ENCODE data around the gene AKNA. TPM values are rescaled to one million over a fixed set of nuclear protein-coding genes. Genes with fewer than 3 reads are reported as not detected.

AKNA gene
- total and polyA plus RNA-seq, 2 donors from 2014 or later: 6.1 to 52.1 TPM

DNA sequence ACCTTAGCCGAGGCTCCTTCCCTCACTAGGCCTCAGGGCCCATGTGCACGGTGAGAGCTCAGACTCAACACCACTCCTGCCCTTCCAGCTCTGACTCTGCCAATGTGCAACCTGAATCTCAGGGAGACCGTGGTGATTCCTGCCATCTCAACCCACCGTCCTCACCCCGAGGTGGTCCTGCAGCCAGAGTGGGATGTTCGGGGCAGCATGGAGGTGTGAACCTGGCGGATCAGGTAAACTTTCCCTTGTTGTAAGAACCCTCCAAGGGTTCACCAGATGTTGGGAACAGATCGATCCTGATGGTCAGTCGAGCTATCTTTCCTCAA lies 538 bp upstream of the AKNA start:
- peak in 1 of 5 donors; percentile 66 for DNase-seq
- intact Hi-C loops (cut with DNase I): no loop called here
- Histone ChIP-seq H3K9ac (ENCODE audit: low read length in 3 of 3) (peak overlapping the region in 2 of 3 donors; percentile 38 to 89), H3K27ac (ENCODE audit: low read depth in 2 of 2, low read length in 2 of 2) (peak overlapping the region; percentile 78 to 82), H3K27me3 (ENCODE audit: control insufficient read depth, insufficient read depth, low read length) (no peaks in the 10 kb centered on the region), H3K36me3 (ENCODE audit: control insufficient read depth in 2 of 3, insufficient read depth in 3 of 3, low read length in 3 of 3) (no peaks in the 10 kb centered on the region), H3K4me3 (ENCODE audit: low read length in 3 of 3) (peak overlapping the region; percentile 47 to 89 (median 77)), H3K9me3 (ENCODE audit: control insufficient read depth in 2 of 3, insufficient read depth in 1 of 3, low read length in 3 of 3) (no peaks in the 10 kb centered on the region), H3K4me1 (ENCODE audit: control insufficient read depth in 2 of 3, insufficient read depth in 2 of 3, low read depth in 1 of 3, low read length in 3 of 3) (peaks cover 3 to 28% (median 7%) of the 10 kb centered on the region in 3 donors)
- no peak for FAIRE-seq
- TF ChIP-seq, protein P1, sequence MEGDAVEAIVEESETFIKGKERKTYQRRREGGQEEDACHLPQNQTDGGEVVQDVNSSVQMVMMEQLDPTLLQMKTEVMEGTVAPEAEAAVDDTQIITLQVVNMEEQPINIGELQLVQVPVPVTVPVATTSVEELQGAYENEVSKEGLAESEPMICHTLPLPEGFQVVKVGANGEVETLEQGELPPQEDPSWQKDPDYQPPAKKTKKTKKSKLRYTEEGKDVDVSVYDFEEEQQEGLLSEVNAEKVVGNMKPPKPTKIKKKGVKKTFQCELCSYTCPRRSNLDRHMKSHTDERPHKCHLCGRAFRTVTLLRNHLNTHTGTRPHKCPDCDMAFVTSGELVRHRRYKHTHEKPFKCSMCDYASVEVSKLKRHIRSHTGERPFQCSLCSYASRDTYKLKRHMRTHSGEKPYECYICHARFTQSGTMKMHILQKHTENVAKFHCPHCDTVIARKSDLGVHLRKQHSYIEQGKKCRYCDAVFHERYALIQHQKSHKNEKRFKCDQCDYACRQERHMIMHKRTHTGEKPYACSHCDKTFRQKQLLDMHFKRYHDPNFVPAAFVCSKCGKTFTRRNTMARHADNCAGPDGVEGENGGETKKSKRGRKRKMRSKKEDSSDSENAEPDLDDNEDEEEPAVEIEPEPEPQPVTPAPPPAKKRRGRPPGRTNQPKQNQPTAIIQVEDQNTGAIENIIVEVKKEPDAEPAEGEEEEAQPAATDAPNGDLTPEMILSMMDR (IDR thresholded peaks at IDR 0.05; ENCODE audit: borderline replicate concordance, extremely low read depth, insufficient read depth): no peak

DNA sequence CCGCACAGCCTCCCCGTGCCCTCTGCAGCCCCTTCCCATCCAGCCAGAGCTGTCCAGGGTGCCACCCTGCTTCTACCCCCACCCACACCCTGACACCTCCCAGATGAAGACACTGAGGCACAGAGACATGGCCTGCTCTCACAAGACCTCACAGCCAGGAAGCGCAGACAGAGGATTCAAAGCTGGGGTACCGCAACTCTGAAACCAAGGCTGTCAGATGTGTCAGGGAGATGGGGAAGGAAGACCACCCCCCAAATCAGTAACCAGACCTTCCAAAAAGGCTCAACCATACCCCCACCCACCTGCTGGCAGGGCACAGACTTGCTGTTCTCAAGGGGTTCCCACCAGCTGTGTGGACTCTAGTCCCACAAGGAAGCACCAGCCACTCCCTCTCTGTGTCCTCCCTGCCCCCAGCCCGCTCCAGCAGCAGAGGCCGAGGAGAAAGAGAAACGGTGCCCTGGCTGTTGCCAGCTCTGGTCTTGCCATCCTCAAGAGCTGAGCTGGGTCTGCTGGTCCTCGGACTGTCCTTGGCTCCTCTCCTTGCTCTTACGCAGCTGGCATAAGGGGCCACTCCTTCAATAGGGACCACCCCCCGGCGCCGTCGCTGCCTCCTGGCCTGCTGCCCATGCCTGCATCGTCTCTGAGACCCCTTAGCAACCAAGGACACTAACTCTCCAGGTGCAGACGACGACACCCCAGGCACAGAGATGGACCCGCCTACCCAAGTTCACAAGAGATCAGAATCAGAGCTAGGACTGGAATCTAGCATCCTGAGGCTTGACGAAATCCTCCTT lies 699 bp downstream of the AKNA start:
- FAIRE-seq (no peak), DNase-seq (peak in 4 of 5 donors; percentile 32 to 84 (median 68))
- peak overlapping the region; percentile 78 to 82 for H3K27ac ChIP-seq (ENCODE audit: low read depth in 2 of 2, low read length in 2 of 2)
- H3K27me3 ChIP-seq (ENCODE audit: control insufficient read depth, insufficient read depth, low read length): no peaks in the 10 kb centered on the region
- H3K9me3 ChIP-seq (ENCODE audit: control insufficient read depth in 2 of 3, insufficient read depth in 1 of 3, low read length in 3 of 3): no peaks in the 10 kb centered on the region
- TF ChIP-seq, protein P1 (IDR thresholded peaks at IDR 0.05; ENCODE audit: borderline replicate concordance, extremely low read depth, insufficient read depth): no peak
- intact Hi-C loops (cut with DNase I): no loop called here
- peak overlapping the region; percentile 47 to 89 (median 77) for H3K4me3 ChIP-seq (ENCODE audit: low read length in 3 of 3)
- H3K9ac ChIP-seq (ENCODE audit: low read length in 3 of 3): peak overlapping the region; percentile 38 to 89 (median 56)
- H3K36me3 ChIP-seq (ENCODE audit: control insufficient read depth in 2 of 3, insufficient read depth in 3 of 3, low read length in 3 of 3): no peaks in the 10 kb centered on the region
- peaks cover 3 to 33% (median 7%) of the 10 kb centered on the region in 3 donors for H3K4me1 ChIP-seq (ENCODE audit: control insufficient read depth in 2 of 3, insufficient read depth in 2 of 3, low read depth in 1 of 3, low read length in 3 of 3)

DNA sequence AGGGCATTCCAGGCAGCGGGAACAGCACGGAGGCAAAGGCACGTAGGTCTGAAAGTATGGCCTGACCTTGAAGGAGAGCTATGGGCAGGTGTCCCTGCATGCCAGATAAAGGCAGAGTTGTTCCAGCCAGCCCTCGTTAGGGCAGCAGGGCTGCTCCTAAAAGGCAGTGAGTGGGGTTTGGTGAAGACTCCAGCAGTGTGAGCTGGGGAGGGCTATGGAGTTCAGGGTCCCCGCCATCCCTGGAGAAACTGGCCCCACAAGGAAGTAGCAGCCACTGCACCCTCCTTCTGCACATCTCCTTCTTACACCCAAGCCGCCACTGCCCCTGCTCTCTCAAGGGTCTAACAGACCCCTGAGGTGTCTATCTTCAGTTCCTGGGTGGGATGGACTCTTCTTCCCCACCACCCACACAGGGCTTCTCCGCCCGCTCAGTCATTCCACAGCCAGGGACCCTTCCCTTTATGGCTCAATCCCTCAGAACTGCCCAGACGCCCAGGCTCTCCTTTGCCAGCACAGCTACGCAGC lies 1.4 kb downstream of the AKNA start:
- Histone ChIP-seq H3K27me3 (ENCODE audit: control insufficient read depth, insufficient read depth, low read length) (no peaks in the 10 kb centered on the region), H3K4me3 (ENCODE audit: low read length in 3 of 3) (peak overlapping the region; percentile 22 to 89 (median 77)), H3K9me3 (ENCODE audit: control insufficient read depth in 2 of 3, insufficient read depth in 1 of 3, low read length in 3 of 3) (no peaks in the 10 kb centered on the region), H3K4me1 (ENCODE audit: control insufficient read depth in 2 of 3, insufficient read depth in 2 of 3, low read depth in 1 of 3, low read length in 3 of 3) (peaks cover 3 to 35% (median 7%) of the 10 kb centered on the region in 3 donors), H3K9ac (ENCODE audit: low read length in 3 of 3) (peak overlapping the region in 1 of 3 donors; percentile 89), H3K27ac (ENCODE audit: low read depth in 2 of 2, low read length in 2 of 2) (peak overlapping the region; percentile 78 to 82), H3K36me3 (ENCODE audit: control insufficient read depth in 2 of 3, insufficient read depth in 3 of 3, low read length in 3 of 3) (no peaks in the 10 kb centered on the region)
- DNase-seq (peak in 1 of 5 donors; percentile 38), FAIRE-seq (no peak)
- TF ChIP-seq, protein P1 (IDR thresholded peaks at IDR 0.05; ENCODE audit: borderline replicate concordance, extremely low read depth, insufficient read depth): no peak
- intact Hi-C loops (cut with DNase I): no loop called here

Measured in kidney (tissue), 14 donors.